Stimulated activated CD4-positive, alpha-beta T cell treated with anti-CD3 and anti-CD28 coated beads, Interleukin-2, amount 100 ng/mL, for 24 hours (primary cell): ENCODE data around the gene MYH9.
A peak's percentile ranks its signal among the peaks of the same experiment; 100 is the strongest.

ENCODE experiments used
- DNase-seq, 2 donors: peaks; one replicate each; pipeline ENCODE4 v3.0.0-alpha.2; 2020

The MYH9 gene

GRCh38 chr22:36385491-36386350 is 2.0 kb downstream of the MYH9 start:
- DNase-seq = peak; percentile 70 to 71

GRCh38 chr22:36384766-36385481 is 2.8 kb downstream of the MYH9 start:
- DNase-seq = peak in 1 of 2 donors; percentile 47

GRCh38 chr22:36383110-36383581 is 4.6 kb downstream of the MYH9 start:
- peak; percentile 66 for DNase-seq

- DNase-seq = no peak
These were observed 6.1 kb downstream of the MYH9 start for GRCh38 chr22:36381513-36382128.

- peak in 1 of 2 donors; percentile 46 for DNase-seq
These were observed 8.0 kb downstream of the MYH9 start for GRCh38 chr22:36379593-36380361.

- no peak for DNase-seq
These were observed 8.9 kb downstream of the MYH9 start for GRCh38 chr22:36378869-36379217.

GRCh38 chr22:36378080-36378868 is 9.5 kb downstream of the MYH9 start:
- DNase-seq = no peak

GRCh38 chr22:36377022-36377631 is 10.6 kb downstream of the MYH9 start:
- peak in 1 of 2 donors; percentile 46 for DNase-seq

GRCh38 chr22:36376265-36376664 is 11.5 kb downstream of the MYH9 start:
- no peak for DNase-seq

- no peak for DNase-seq
These were observed 12.4 kb downstream of the MYH9 start for GRCh38 chr22:36375071-36375980.

GRCh38 chr22:36374603-36375024 is 13.2 kb downstream of the MYH9 start:
- peak; percentile 66 to 71 for DNase-seq

GRCh38 chr22:36373258-36373579 is 14.5 kb downstream of the MYH9 start:
- DNase-seq = no peak

GRCh38 chr22:36371920-36372319 is 15.8 kb downstream of the MYH9 start:
- DNase-seq = no peak

- DNase-seq = no peak
These were observed 17.6 kb downstream of the MYH9 start for GRCh38 chr22:36369922-36370791.

GRCh38 chr22:36369004-36369921 is 18.5 kb downstream of the MYH9 start:
- DNase-seq = peak in 1 of 2 donors; percentile 53

GRCh38 chr22:36368359-36368983 is 19.3 kb downstream of the MYH9 start:
- peak in 1 of 2 donors; percentile 47 for DNase-seq

- no peak for DNase-seq
These were observed 20.3 kb downstream of the MYH9 start for GRCh38 chr22:36367479-36367878.

- no peak for DNase-seq
These were observed 20.7 kb downstream of the MYH9 start for GRCh38 chr22:36367066-36367465.
